Fibroblast of the aortic adventitia (primary cell): ENCODE measurements around the gene PLD3. TPM values are rescaled to one million over a fixed set of nuclear protein-coding genes. Genes with fewer than 3 reads are reported as not detected.
A peak's percentile ranks its signal among the peaks of the same experiment; 100 is the strongest.

Experiments
- DNase-seq: peaks from one replicate; pipeline ENCODE4 v3.0.0-alpha.2; 2010; ENCODE audit warnings: low read depth
- H3K4me3 ChIP-seq: 2 replicates; pipeline ENCODE4 v1.5.1; 2011; ENCODE audit warnings: low read depth, mild to moderate bottlenecking, control low read depth, low read length, moderate library complexity
- CTCF ChIP-seq: IDR thresholded peaks from 2 replicates; pipeline ENCODE4 v1.5.1; 2011; ENCODE audit warnings: mild to moderate bottlenecking, low read length, control low read depth, inconsistent platforms; ENCODE audit not compliant: insufficient read depth
- total RNA-seq: library from RNA; depleted of rRNA; stranded (reverse); fragments of >200 nt; gene quantifications from 2 replicates; pipeline ENCODE4 v1.2.3, GENCODE V29; 2012; ENCODE audit warnings: low replicate concordance

PLD3 gene
- total RNA-seq, 1 donor = 252 TPM

- peak overlapping the region; percentile 98 for H3K4me3 ChIP-seq
- peak; percentile 72 for DNase-seq
- no peak for TF ChIP-seq CTCF
Measured at GRCh38 chr19:40348961-40349507, 539 bp downstream of the PLD3 start.

GRCh38 chr19:40355975-40356680, 7.6 kb downstream of the PLD3 start:
- no peak for DNase-seq
- no peak for TF ChIP-seq CTCF
- H3K4me3 ChIP-seq = no peak overlapping the region

- TF ChIP-seq CTCF = no peak
- peak; percentile 13 for DNase-seq
- no peak overlapping the region for H3K4me3 ChIP-seq
Measured at GRCh38 chr19:40356681-40357595, 8.4 kb downstream of the PLD3 start.

DNA sequence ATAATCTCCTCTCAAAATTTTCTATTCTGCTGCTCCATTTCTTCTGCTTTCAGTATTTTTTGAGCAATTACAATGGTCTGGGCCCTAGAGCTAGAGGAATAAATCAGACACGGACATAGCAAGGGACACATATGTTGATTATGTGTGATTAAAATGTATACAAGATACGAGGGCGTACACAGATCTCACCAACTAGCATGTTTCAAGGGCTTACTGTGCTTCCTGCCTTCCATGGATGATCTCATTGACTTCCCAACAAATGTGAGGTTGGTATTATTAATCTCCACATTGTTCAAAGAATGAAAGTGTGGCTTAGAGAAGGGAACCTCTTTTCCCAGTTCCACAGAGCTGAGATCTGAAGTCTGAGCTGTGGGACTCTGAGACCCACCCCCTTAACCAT, 9.1 kb downstream of the PLD3 start:
- no peak for DNase-seq
- no peak for TF ChIP-seq CTCF

GRCh38 chr19:40358773-40359172, 10.3 kb downstream of the PLD3 start:
- TF ChIP-seq CTCF = no peak
- no peak overlapping the region for H3K4me3 ChIP-seq
- no peak for DNase-seq

More for the DNA sequence above, 9.1 kb downstream of the PLD3 start:
- H3K4me3 ChIP-seq = no peak overlapping the region

GRCh38 chr19:40360020-40360707, 11.7 kb downstream of the PLD3 start:
- TF ChIP-seq CTCF = no peak
- H3K4me3 ChIP-seq = no peak overlapping the region
- no peak for DNase-seq
